ENCODE measurements around the gene STRAP. TPM values are rescaled to one million over a fixed set of nuclear protein-coding genes. Genes with fewer than 3 reads are reported as not detected.

The STRAP gene
- total and polyA plus RNA-seq, 10 donors, result 41.9 to 68.8 (median 57.2) TPM

GRCh38 chr12:15848606-15849005 lies 33.6 kb upstream of the STRAP start:
- Histone ChIP-seq H3K4me1 (no peaks in the 10 kb centered on the region), H3K9me3 (no peaks in the 10 kb centered on the region), H3K27me3 (replicated peaks in 1 of 7) (no peaks in the 10 kb centered on the region), H3K36me3 (no peaks in the 10 kb centered on the region), H3K4me3 (no peak overlapping the region), H3K27ac (no peak overlapping the region)
- intact Hi-C loops (cut with DNase I; ENCODE audit: low total_unique reads), result no loop called here
- TF ChIP-seq POLR2AphosphoS5 (IDR thresholded peaks at IDR 0.05) (no peak), CTCF (IDR thresholded peaks at IDR 0.05 in 8 of 11, conservative IDR thresholded peaks at IDR 0.05 in 3 of 11) (no peak), POLR2A (IDR thresholded peaks at IDR 0.05) (no peak)
- 88 to 100% (median 94%) methylated on average over 1 of the region's 1 CpG for WGBS, 5 donors
- no peak for DNase-seq

- no peak overlapping the region for H3K4me3 ChIP-seq
- H3K27ac ChIP-seq, result no peak overlapping the region
- H3K9me3 ChIP-seq, result no peaks in the 10 kb centered on the region
- peaks cover 0 to 3% (median 0%) of the 10 kb centered on the region in 6 donors for H3K4me1 ChIP-seq
- 68 to 90% (median 78%) methylated on average over 3 of the region's 3 CpGs for WGBS, 5 donors
- no peak for DNase-seq
- peaks cover 0 to 5% (median 0%) of the 10 kb centered on the region in 7 donors for H3K27me3 ChIP-seq (replicated peaks in 1 of 7)
- intact Hi-C loops (cut with DNase I; ENCODE audit: low total_unique reads), result loop anchor here (10.0 kb wide), 1 partner anchor 576 kb away; no protein-coding TSS in a partner anchor
- no peak for TF ChIP-seq POLR2A (IDR thresholded peaks at IDR 0.05)
- no peak for TF ChIP-seq CTCF (IDR thresholded peaks at IDR 0.05 in 8 of 11, conservative IDR thresholded peaks at IDR 0.05 in 3 of 11)
- no peak for TF ChIP-seq POLR2AphosphoS5 (IDR thresholded peaks at IDR 0.05)
- H3K36me3 ChIP-seq, result no peaks in the 10 kb centered on the region
Measured at GRCh38 chr12:15851045-15851620, 31.1 kb upstream of the STRAP start.

GRCh38 chr12:15851919-15852318 lies 30.3 kb upstream of the STRAP start:
- intact Hi-C loops (cut with DNase I; ENCODE audit: low total_unique reads), result loop anchor here (10.0 kb wide), 1 partner anchor 577 kb away; no protein-coding TSS in a partner anchor
- Histone ChIP-seq H3K9me3 (no peaks in the 10 kb centered on the region), H3K36me3 (no peaks in the 10 kb centered on the region), H3K27me3 (replicated peaks in 1 of 7) (peaks cover 0 to 6% (median 0%) of the 10 kb centered on the region in 7 donors), H3K4me1 (peaks cover 0 to 3% (median 0%) of the 10 kb centered on the region in 6 donors), H3K27ac (no peak overlapping the region), H3K4me3 (no peak overlapping the region)
- no peak for TF ChIP-seq CTCF (IDR thresholded peaks at IDR 0.05 in 8 of 11, conservative IDR thresholded peaks at IDR 0.05 in 3 of 11)
- DNase-seq, result no peak
- 80 to 87% (median 84%) methylated on average over 3 of the region's 3 CpGs for WGBS, 5 donors

GRCh38 chr12:15852383-15852782 lies 29.8 kb upstream of the STRAP start:
- Histone ChIP-seq H3K4me3 (no peak overlapping the region), H3K36me3 (no peaks in the 10 kb centered on the region), H3K4me1 (peaks cover 0 to 3% (median 0%) of the 10 kb centered on the region in 6 donors), H3K27me3 (replicated peaks in 1 of 7) (peaks cover 0 to 6% (median 0%) of the 10 kb centered on the region in 7 donors), H3K9me3 (no peaks in the 10 kb centered on the region), H3K27ac (no peak overlapping the region)
- TF ChIP-seq POLR2AphosphoS5 (IDR thresholded peaks at IDR 0.05) (no peak), POLR2A (IDR thresholded peaks at IDR 0.05) (no peak), CTCF (IDR thresholded peaks at IDR 0.05 in 8 of 11, conservative IDR thresholded peaks at IDR 0.05 in 3 of 11) (no peak)
- intact Hi-C loops (cut with DNase I; ENCODE audit: low total_unique reads), result loop anchor here (10.0 kb wide), 1 partner anchor 578 kb away; no protein-coding TSS in a partner anchor
- 74 to 95% (median 87%) methylated on average over 5 of the region's 5 CpGs for WGBS, 5 donors
- DNase-seq, result no peak

All from spleen (tissue), 11 donors.